ENCODE measurements around the gene CYGB.
A peak's percentile ranks its signal among the peaks of the same experiment; 100 is the strongest.
"Not testable (repeated sequence)": the region's sequence is repeated elsewhere in the genome, so short reads cannot be mapped to it uniquely, and the experiment has no call there.

The CYGB gene

GRCh38 chr17:76510831-76511244 lies 26.7 kb downstream of the CYGB start:
- no peak overlapping the region for H3K27ac ChIP-seq (ENCODE audit: low read length)
- peaks cover 8% of the 10 kb centered on the region for H3K4me1 ChIP-seq (ENCODE audit: insufficient read depth, low read length)
- no peak overlapping the region for H2AFZ ChIP-seq (ENCODE audit: low read depth, low read length)
- DNase-seq (no peak), ATAC-seq (ENCODE audit: insufficient read depth, low read depth) (no peak)
- H3K9me3 ChIP-seq (ENCODE audit: insufficient read depth, low read length, severe bottlenecking), result no peaks in the 10 kb centered on the region
- no peaks in the 10 kb centered on the region for H4K20me1 ChIP-seq (ENCODE audit: insufficient read depth, low read length)
- H3K4me3 ChIP-seq (ENCODE audit: low read depth in 1 of 2, low read length in 2 of 2), result no peak overlapping the region
- H3K27me3 ChIP-seq (ENCODE audit: insufficient read depth, low read length, poor library complexity), result peaks cover 15% of the 10 kb centered on the region
- H3K9ac ChIP-seq (ENCODE audit: low read depth, low read length), result no peak overlapping the region
- no peaks in the 10 kb centered on the region for H3K36me3 ChIP-seq (ENCODE audit: insufficient read depth, low read length)
- TF ChIP-seq EZH2 (IDR thresholded peaks at IDR 0.05; ENCODE audit: borderline replicate concordance, low read depth, low read length, severe bottlenecking), result no peak
- no peak overlapping the region for H3K4me2 ChIP-seq (ENCODE audit: insufficient read depth, low read length)
- no peaks in the 10 kb centered on the region for H3K79me2 ChIP-seq (ENCODE audit: insufficient read depth, low read length)

GRCh38 chr17:76508472-76509063 lies 28.9 kb downstream of the CYGB start:
- peaks cover 15% of the 10 kb centered on the region for H3K27me3 ChIP-seq (ENCODE audit: insufficient read depth, low read length, poor library complexity)
- H3K4me2 ChIP-seq (ENCODE audit: insufficient read depth, low read length); H3K9me3 ChIP-seq (ENCODE audit: insufficient read depth, low read length, severe bottlenecking); H3K4me1 ChIP-seq (ENCODE audit: insufficient read depth, low read length); H3K36me3 ChIP-seq (ENCODE audit: insufficient read depth, low read length); H4K20me1 ChIP-seq (ENCODE audit: insufficient read depth, low read length); H3K9ac ChIP-seq (ENCODE audit: low read depth, low read length); H2AFZ ChIP-seq (ENCODE audit: low read depth, low read length); DNase-seq; H3K4me3 ChIP-seq (ENCODE audit: low read depth in 1 of 2, low read length in 2 of 2); ATAC-seq (ENCODE audit: insufficient read depth, low read depth); H3K27ac ChIP-seq (ENCODE audit: low read length); H3K79me2 ChIP-seq (ENCODE audit: insufficient read depth, low read length): not testable (repeated sequence)

- ATAC-seq (ENCODE audit: insufficient read depth, low read depth), result peak; percentile 93
- Histone ChIP-seq H3K27me3 (ENCODE audit: insufficient read depth, low read length, poor library complexity) (peaks cover 15% of the 10 kb centered on the region), H3K79me2 (ENCODE audit: insufficient read depth, low read length) (no peaks in the 10 kb centered on the region), H3K4me1 (ENCODE audit: insufficient read depth, low read length) (peaks cover 13% of the 10 kb centered on the region), H3K4me3 (ENCODE audit: low read depth in 1 of 2, low read length in 2 of 2) (no peak overlapping the region), H3K9ac (ENCODE audit: low read depth, low read length) (no peak overlapping the region), H3K27ac (ENCODE audit: low read length) (no peak overlapping the region), H4K20me1 (ENCODE audit: insufficient read depth, low read length) (no peaks in the 10 kb centered on the region), H2AFZ (ENCODE audit: low read depth, low read length) (peak overlapping the region; percentile 69; the same call in 1 of the 2 replicates), H3K4me2 (ENCODE audit: insufficient read depth, low read length) (peak overlapping the region; percentile 47; the same call in 1 of the 2 replicates), H3K9me3 (ENCODE audit: insufficient read depth, low read length, severe bottlenecking) (no peaks in the 10 kb centered on the region), H3K36me3 (ENCODE audit: insufficient read depth, low read length) (no peaks in the 10 kb centered on the region)
- peak; percentile 96 for TF ChIP-seq CTCF (IDR thresholded peaks at IDR 0.05; ENCODE audit: borderline replicate concordance, extremely low read depth, low read length, poor library complexity, severe bottlenecking)
- no peak for TF ChIP-seq EZH2 (IDR thresholded peaks at IDR 0.05; ENCODE audit: borderline replicate concordance, low read depth, low read length, severe bottlenecking)
- DNase-seq, result peak; percentile 86
Measured at GRCh38 chr17:76506408-76507345, 30.8 kb downstream of the CYGB start.

- Histone ChIP-seq H3K27me3 (ENCODE audit: insufficient read depth, low read length, poor library complexity) (peaks cover 26% of the 10 kb centered on the region), H3K4me1 (ENCODE audit: insufficient read depth, low read length) (peaks cover 17% of the 10 kb centered on the region), H3K4me2 (ENCODE audit: insufficient read depth, low read length) (no peak overlapping the region), H3K27ac (ENCODE audit: low read length) (no peak overlapping the region), H3K9ac (ENCODE audit: low read depth, low read length) (no peak overlapping the region), H3K9me3 (ENCODE audit: insufficient read depth, low read length, severe bottlenecking) (no peaks in the 10 kb centered on the region), H3K4me3 (ENCODE audit: low read depth in 1 of 2, low read length in 2 of 2) (no peak overlapping the region), H3K79me2 (ENCODE audit: insufficient read depth, low read length) (no peaks in the 10 kb centered on the region), H3K36me3 (ENCODE audit: insufficient read depth, low read length) (no peaks in the 10 kb centered on the region), H4K20me1 (ENCODE audit: insufficient read depth, low read length) (peaks cover 10% of the 10 kb centered on the region; the same call in 1 of the 2 replicates), H2AFZ (ENCODE audit: low read depth, low read length) (no peak overlapping the region)
- TF ChIP-seq CTCF (IDR thresholded peaks at IDR 0.05; ENCODE audit: borderline replicate concordance, extremely low read depth, low read length, poor library complexity, severe bottlenecking), result no peak
- no peak for TF ChIP-seq EZH2 (IDR thresholded peaks at IDR 0.05; ENCODE audit: borderline replicate concordance, low read depth, low read length, severe bottlenecking)
- ATAC-seq (ENCODE audit: insufficient read depth, low read depth) (no peak), DNase-seq (no peak)
Measured at GRCh38 chr17:76504117-76504516, 33.4 kb downstream of the CYGB start.

All from DND-41 (cell line).